WTC11 (cell line): ENCODE data around the gene BCAS1.

ENCODE experiments used
- ESRRA ChIP-seq: sonication (generic); formaldehyde crosslinking; IDR thresholded peaks from 2 replicates; pipeline ENCODE4 v1.8.1; 2022; ENCODE audit warnings: mild to moderate bottlenecking, missing genetic modification reagents, borderline replicate concordance
- GTF2I ChIP-seq: fragments of 250-450 bp; sonication (Bioruptor Pico); conservative IDR thresholded peaks from 2 replicates; pipeline ENCODE4 v1.4.0; 2021; ENCODE audit warnings: mild to moderate bottlenecking
- ZBTB21 ChIP-seq: sonication (generic); formaldehyde crosslinking; IDR thresholded peaks from 2 replicates; pipeline ENCODE4 v1.8.1; 2023; ENCODE audit warnings: mild to moderate bottlenecking, missing genetic modification reagents, borderline replicate concordance
- TF ChIP-seq, protein P1 (sequence below): fragments of 200-600 bp; IDR thresholded peaks from 2 replicates; pipeline ENCODE4 v1.8.0; 2022; ENCODE audit warnings: antibody characterized with exemption
- TF ChIP-seq, protein P2 (sequence below): sonication (generic); formaldehyde crosslinking; IDR thresholded peaks from 2 replicates; pipeline ENCODE4 v1.8.0; 2023; ENCODE audit warnings: missing genetic modification reagents

DNA sequence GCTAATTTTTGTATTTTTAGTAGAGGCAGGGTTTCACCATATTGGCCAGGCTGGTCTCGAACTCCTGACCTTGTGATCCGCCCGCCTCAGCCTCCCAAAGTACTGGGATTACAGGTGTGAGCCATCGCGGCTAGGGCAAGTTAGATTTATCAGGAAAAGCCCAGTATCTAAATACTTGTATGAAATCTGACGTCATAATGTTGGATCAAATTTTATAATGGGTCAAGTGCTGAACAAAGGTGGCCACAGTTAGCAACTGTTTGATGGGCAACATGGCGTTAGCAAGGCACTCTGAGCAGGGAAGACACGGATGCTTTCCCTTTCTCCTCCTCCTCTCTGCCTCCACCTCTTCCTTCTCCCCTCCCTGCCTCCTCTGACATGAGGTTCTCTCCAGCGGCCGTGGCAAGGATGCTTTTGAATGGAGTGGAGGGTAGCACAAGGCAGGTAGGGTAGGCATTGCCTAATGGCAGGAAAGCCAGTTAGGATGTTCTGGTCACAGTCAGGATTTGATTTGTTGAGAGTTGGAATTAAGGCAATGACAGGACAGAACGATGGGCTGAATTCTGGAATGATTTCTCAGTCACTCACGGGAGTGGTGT lies 149.6 kb downstream of the BCAS1 start:
- TF ChIP-seq GTF2I (CRISPR knock-in tag) = no peak
- TF ChIP-seq ESRRA (CRISPR knock-in tag) = no peak
- TF ChIP-seq, protein P1, sequence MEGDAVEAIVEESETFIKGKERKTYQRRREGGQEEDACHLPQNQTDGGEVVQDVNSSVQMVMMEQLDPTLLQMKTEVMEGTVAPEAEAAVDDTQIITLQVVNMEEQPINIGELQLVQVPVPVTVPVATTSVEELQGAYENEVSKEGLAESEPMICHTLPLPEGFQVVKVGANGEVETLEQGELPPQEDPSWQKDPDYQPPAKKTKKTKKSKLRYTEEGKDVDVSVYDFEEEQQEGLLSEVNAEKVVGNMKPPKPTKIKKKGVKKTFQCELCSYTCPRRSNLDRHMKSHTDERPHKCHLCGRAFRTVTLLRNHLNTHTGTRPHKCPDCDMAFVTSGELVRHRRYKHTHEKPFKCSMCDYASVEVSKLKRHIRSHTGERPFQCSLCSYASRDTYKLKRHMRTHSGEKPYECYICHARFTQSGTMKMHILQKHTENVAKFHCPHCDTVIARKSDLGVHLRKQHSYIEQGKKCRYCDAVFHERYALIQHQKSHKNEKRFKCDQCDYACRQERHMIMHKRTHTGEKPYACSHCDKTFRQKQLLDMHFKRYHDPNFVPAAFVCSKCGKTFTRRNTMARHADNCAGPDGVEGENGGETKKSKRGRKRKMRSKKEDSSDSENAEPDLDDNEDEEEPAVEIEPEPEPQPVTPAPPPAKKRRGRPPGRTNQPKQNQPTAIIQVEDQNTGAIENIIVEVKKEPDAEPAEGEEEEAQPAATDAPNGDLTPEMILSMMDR = no peak
- TF ChIP-seq, protein P2, sequence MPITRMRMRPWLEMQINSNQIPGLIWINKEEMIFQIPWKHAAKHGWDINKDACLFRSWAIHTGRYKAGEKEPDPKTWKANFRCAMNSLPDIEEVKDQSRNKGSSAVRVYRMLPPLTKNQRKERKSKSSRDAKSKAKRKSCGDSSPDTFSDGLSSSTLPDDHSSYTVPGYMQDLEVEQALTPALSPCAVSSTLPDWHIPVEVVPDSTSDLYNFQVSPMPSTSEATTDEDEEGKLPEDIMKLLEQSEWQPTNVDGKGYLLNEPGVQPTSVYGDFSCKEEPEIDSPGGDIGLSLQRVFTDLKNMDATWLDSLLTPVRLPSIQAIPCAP (CRISPR knock-in tag) = no peak
- TF ChIP-seq ZBTB21 (CRISPR knock-in tag) = no peak
